Common myeloid progenitor, CD34-positive (primary cell): Measurements from ENCODE around the gene NEURL1.

Experiments used
- CTCF ChIA-PET: fragments of 350-600 bp; sonication (Branson Sonifier 250); formaldehyde crosslinking; loops from one replicate; lab custom pipeline; 2021; ENCODE audit warnings: antibody characterized with exemption; lab: Charles Lee
- POLR2A ChIA-PET: fragments of 350-600 bp; sonication (Branson Sonifier 250); formaldehyde crosslinking; loops from one replicate; lab custom pipeline; 2021; ENCODE audit warnings: antibody characterized with exemption; lab: Charles Lee
- DNase-seq, 3 donors: peaks; one replicate each; pipeline versions ENCODE4 v3.0.0 to v3.0.0-alpha.2; 2013
- H3K27ac ChIP-seq, 2 experiments: 1 replicate in 1 of 2; 2 replicates in 1 of 2; pipeline ENCODE4 v1.7.0; 2013; ENCODE audit warnings: inconsistent platforms in 2 of 2, low read length in 2 of 2, mild to moderate bottlenecking in 2 of 2, low read depth in 1 of 2, moderate library complexity in 1 of 2; ENCODE audit not compliant: severe bottlenecking in 2 of 2, insufficient read depth in 1 of 2, poor library complexity in 1 of 2
- H3K27me3 ChIP-seq, 5 experiments: replicated peaks in 2 of 5; 1 replicate in 3 of 5; 2 replicates in 2 of 5; pipeline versions ENCODE4 v1.6.1 to v1.7.0; 2013; ENCODE audit warnings: low read length in 4 of 5, mild to moderate bottlenecking in 2 of 5, moderate library complexity in 2 of 5, inconsistent platforms in 1 of 5; ENCODE audit not compliant: insufficient read depth in 5 of 5, control insufficient read depth in 4 of 5
- H3K36me3 ChIP-seq, 4 experiments: 1 replicate in 2 of 4; 2 replicates in 2 of 4; pipeline versions ENCODE4 v1.6.1 to v1.7.0; 2013; ENCODE audit warnings: low read length in 3 of 4, control low read depth in 1 of 4, mild to moderate bottlenecking in 1 of 4; ENCODE audit not compliant: control insufficient read depth in 4 of 4, insufficient read depth in 4 of 4
- H3K4me1 ChIP-seq, 4 experiments: 1 replicate in 3 of 4; 2 replicates in 1 of 4; pipeline versions ENCODE4 v1.6.1 to v1.7.1; 2013; ENCODE audit warnings: low read length in 3 of 4, mild to moderate bottlenecking in 3 of 4, control low read depth in 1 of 4, inconsistent platforms in 1 of 4, moderate library complexity in 1 of 4; ENCODE audit not compliant: control insufficient read depth in 4 of 4, insufficient read depth in 4 of 4; ENCODE audit errors: control extremely low read depth in 1 of 4
- H3K4me3 ChIP-seq, 7 experiments: 1 replicate in 4 of 7; 2 replicates in 3 of 7; pipeline versions ENCODE4 v1.5.1 to v1.7.0; 2013; ENCODE audit warnings: mild to moderate bottlenecking in 7 of 7, low read length in 6 of 7, moderate library complexity in 6 of 7, inconsistent platforms in 2 of 7, low read depth in 2 of 7, control low read depth in 1 of 7; ENCODE audit not compliant: insufficient read depth in 4 of 7, control insufficient read depth in 1 of 7; ENCODE audit errors: extremely low read depth in 1 of 7
- H3K9me3 ChIP-seq, 5 experiments: 1 replicate in 4 of 5; 2 replicates in 1 of 5; pipeline versions ENCODE4 v1.6.1 to v1.7.1; 2013; ENCODE audit warnings: low read length in 4 of 5, mild to moderate bottlenecking in 2 of 5, inconsistent platforms in 1 of 5, low read depth in 1 of 5, moderate library complexity in 1 of 5; ENCODE audit not compliant: control insufficient read depth in 4 of 5, insufficient read depth in 2 of 5; ENCODE audit errors: control extremely low read depth in 1 of 5
- WGBS: methylation state at CpG from one replicate; pipeline ENCODE4 v1.1.5; 2013; ENCODE audit not compliant: insufficient coverage; 5-methylcytosine and 5-hydroxymethylcytosine counted together

The NEURL1 gene

DNA sequence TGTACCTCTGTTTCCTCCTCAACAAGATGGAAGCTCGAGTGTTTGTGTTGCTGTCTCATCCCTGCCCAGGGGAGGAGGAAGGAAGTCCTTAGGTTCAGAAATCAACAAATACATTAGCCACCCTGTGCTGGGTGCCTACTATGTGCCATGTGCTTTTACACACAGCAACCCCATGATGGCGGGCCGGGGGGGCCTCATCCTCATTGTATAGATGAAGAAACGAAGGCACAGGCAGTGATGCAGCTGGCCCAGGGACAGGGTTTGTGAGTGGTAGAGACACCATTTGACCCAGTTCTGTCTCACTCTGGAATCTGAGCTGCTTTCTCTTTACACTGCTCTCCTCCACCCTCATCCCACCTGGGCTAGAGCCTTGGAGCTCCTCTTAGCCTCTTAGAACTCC, 39.5 kb upstream of the NEURL1 start:
- Histone ChIP-seq H3K4me1 (peaks cover 0 to 43% (median 35%) of the 10 kb centered on the region in 4 experiments), H3K9me3 (no peaks in the 10 kb centered on the region), H3K36me3 (peaks cover 0 to 14% (median 10%) of the 10 kb centered on the region in 4 experiments), H3K27me3 (peaks cover 0 to 2% (median 0%) of the 10 kb centered on the region in 5 experiments), H3K4me3 (no peak overlapping the region), H3K27ac (no peak overlapping the region)
- 100% methylated on average over 1 of the region's 4 CpGs for WGBS
- CTCF ChIA-PET, result interaction anchor here (0.6 to 7.7 kb wide), 7 partner anchors 17 to 128 kb away, joined by 3 to 76 read pairs (median 3); partner anchors contain the start of gene CALHM3
- no peak for DNase-seq
- POLR2A ChIA-PET, result interaction anchor here (0.6 to 0.9 kb wide), 2 partner anchors 17 to 21 kb away, joined by 3 to 4 read pairs; no protein-coding TSS in a partner anchor

DNA sequence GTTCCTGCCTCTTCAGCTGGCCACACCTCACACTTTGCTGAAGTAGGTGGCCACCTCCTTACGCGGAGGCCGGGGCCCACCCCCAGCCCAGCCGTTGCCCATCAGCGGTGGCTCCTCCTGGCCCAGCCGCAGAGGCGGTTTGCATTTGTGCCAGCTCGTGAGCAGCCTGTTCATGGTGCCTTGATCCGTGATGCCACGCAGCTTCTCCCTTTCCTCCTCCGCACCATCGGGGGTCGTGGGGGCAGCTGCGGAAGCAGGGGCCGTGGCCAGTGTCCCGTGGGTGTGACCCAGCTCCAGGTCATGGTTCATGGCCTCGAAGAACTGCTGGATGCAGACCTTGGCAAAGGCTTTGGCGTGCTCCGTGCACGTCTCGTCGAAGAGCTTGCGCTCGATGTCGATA, 38.3 kb upstream of the NEURL1 start:
- peaks cover 0 to 2% (median under 1%) of the 10 kb centered on the region in 4 experiments for H3K36me3 ChIP-seq
- POLR2A ChIA-PET, result interaction anchor here (0.9 kb wide), 1 partner anchor 16 kb away, joined by 3 read pairs; no protein-coding TSS in a partner anchor
- CTCF ChIA-PET, result interaction anchor here (0.6 to 7.7 kb wide), 4 partner anchors 15 to 37 kb away, joined by 3 to 76 read pairs (median 3); partner anchors contain the start of gene CALHM3
- H3K27ac ChIP-seq, result no peak overlapping the region
- H3K4me3 ChIP-seq, result no peak overlapping the region
- H3K9me3 ChIP-seq, result no peaks in the 10 kb centered on the region
- no peak for DNase-seq
- peaks cover 0 to 2% (median 0%) of the 10 kb centered on the region in 5 experiments for H3K27me3 ChIP-seq
- peaks cover 0 to 47% (median 35%) of the 10 kb centered on the region in 4 experiments for H3K4me1 ChIP-seq
- WGBS, result 97% methylated on average over 25 of the region's 25 CpGs

DNA sequence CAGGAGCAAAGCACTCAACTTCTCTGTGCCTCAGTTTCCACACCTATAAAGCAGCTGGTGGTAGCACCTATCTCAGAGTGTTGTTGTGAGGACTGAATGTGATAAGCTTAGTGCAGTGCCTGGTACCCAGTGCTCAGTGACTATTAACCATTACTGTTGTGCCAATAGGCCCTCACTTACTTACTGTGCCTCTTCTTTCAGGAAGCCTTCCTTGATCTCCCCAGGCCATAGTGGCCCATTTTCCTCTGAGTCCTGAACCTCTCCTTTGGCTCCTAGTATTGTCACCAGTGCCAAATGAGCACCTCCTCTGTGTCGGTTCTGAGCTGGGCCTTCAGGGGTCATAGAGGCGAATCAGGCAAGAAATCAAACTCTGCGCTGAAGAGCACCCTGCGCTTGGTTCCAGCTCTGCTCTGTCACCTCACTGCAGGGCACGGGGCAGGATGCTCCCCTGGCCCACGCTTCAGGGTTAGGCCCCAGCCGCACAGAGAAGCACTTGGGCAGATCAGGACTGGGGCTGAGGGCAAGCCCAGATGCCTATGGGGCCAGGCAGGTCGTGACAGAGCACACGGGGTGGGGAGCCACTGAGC, 37.3 kb upstream of the NEURL1 start:
- ChIA-PET POLR2A (no interaction called here), CTCF (interaction anchor here (1.0 to 7.7 kb wide), 3 partner anchors 14 to 29 kb away, joined by 3 to 76 read pairs (median 3); partner anchors contain the start of gene CALHM3)
- WGBS, result 93% methylated on average over 6 of the region's 9 CpGs
- Histone ChIP-seq H3K36me3 (no peaks in the 10 kb centered on the region), H3K4me3 (no peak overlapping the region), H3K27ac (no peak overlapping the region), H3K4me1 (peaks cover 0 to 39% (median 25%) of the 10 kb centered on the region in 4 experiments), H3K27me3 (peaks cover 0 to 2% (median 0%) of the 10 kb centered on the region in 5 experiments), H3K9me3 (no peaks in the 10 kb centered on the region)
- DNase-seq, result no peak

DNA sequence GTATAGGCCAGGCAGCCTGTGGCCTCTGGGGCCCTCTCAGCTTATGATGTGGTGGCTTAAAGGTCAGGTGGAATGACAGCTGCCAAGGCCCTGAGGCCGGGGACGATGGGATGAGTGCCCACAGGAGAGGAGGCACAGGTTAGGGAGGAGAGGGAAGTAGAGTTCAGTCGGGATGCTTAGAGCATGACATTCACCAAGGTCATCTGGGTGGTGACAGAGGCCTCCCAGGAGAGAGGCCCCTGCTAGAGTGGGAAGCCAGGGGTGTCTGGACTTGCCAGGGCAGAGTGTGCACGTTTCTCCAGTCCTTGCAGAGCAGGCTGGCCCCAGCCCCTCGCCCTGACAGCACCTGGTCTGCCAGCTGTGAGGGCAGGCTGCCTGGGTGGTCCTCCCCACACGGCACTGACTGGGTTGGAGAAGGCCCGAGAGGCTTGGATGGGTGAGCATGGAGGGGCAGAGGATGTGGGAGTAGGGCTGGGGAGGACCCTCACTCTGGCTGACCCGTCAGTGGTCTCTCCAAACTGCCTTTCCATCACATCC, 36.3 kb upstream of the NEURL1 start:
- Histone ChIP-seq H3K27me3 (peaks cover 0 to 2% (median 0%) of the 10 kb centered on the region in 5 experiments), H3K36me3 (no peaks in the 10 kb centered on the region), H3K27ac (no peak overlapping the region), H3K4me3 (no peak overlapping the region), H3K9me3 (no peaks in the 10 kb centered on the region), H3K4me1 (peaks cover 0 to 28% (median 16%) of the 10 kb centered on the region in 4 experiments)
- ChIA-PET POLR2A (no interaction called here), CTCF (interaction anchor here (1.7 to 7.7 kb wide), 2 partner anchors 21 to 41 kb away, joined by 4 to 76 read pairs; partner anchors contain the start of gene CALHM3)
- 98% methylated on average over 5 of the region's 8 CpGs for WGBS
- no peak for DNase-seq

DNA sequence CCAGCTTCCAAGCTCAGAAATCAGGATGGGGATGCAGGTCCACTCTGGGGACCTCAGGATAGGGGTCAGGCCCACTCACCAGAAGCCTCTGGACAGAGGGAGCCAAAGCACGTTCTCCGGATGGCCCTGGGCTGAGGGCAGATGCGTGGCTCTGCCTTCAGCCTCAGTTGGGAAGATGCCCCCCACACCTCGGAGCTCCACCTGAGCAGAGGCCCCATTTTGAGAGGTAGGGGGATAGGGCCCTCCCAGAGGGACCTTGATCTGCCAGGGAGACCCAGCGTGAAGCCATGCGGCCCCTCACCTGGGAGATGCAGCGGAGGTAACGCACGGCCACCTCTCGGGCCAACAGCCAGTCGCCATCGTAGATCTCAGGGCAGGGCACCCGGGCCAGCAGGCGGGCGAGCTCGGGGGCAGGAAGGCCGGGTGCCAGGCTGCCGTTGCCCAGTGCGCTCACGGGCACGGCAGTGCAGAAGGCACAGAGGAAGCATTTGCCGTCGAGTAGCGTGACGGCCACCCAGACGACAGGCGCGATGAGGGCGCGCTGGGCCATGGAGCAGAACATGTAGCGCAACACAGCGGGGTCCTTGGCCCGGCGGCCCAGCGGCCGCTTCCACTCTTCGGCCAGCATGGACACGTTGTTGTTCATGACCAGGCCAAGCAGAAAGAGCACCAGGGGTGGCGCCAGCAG, 35.5 kb upstream of the NEURL1 start:
- H3K36me3 ChIP-seq, result no peaks in the 10 kb centered on the region
- no peaks in the 10 kb centered on the region for H3K9me3 ChIP-seq
- H3K4me1 ChIP-seq, result peaks cover 0 to 21% (median 9%) of the 10 kb centered on the region in 4 experiments
- ChIA-PET POLR2A (no interaction called here), CTCF (interaction anchor here (1.1 to 1.7 kb wide), 2 partner anchors 42 kb away, joined by 3 to 4 read pairs; no protein-coding TSS in a partner anchor)
- 96% methylated on average over 33 of the region's 39 CpGs for WGBS
- H3K27me3 ChIP-seq, result no peaks in the 10 kb centered on the region
- H3K27ac ChIP-seq, result no peak overlapping the region
- no peak for DNase-seq
- H3K4me3 ChIP-seq, result no peak overlapping the region

DNA sequence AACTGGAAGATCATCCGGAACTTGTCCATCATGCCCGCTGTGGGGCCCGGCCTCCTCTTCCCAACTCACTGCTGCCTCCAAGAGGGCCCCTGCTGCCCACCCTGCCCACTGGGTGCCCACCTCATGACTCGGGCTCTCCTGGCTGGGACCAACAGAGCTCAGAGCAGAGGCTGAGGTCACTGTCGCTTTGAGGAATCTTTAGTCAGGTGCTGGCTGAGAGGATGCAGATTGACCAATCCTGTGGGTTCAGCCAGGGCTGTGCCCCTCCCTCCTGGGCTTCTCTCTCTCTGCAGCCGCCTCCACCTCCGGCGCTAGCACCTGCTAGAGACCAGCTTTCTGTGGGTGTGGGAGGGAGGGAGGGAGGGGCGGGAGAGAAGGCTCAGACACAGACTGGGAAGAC, 34.8 kb upstream of the NEURL1 start, which contains the start of gene CALHM1:
CALHM1 (minus strand) TSS at position 181 of the 400 bp plus-strand sequence; CDS start at position 32, 149 bp downstream.
- CTCF ChIA-PET, result interaction anchor here (1.1 to 1.7 kb wide), 3 partner anchors 34 to 42 kb away, joined by 3 to 4 read pairs (median 3); no protein-coding TSS in a partner anchor
- Histone ChIP-seq H3K27ac (no peak within 1 kb of the TSS), H3K4me3 (no peak within 1 kb of the TSS), H3K9me3 (no peaks in the 10 kb centered on the region), H3K4me1 (peaks cover 0 to 21% (median 9%) of the 10 kb centered on the region in 4 experiments), H3K36me3 (no peaks in the 10 kb centered on the region), H3K27me3 (no peaks in the 10 kb centered on the region)
- 89% methylated on average over 5 of the region's 9 CpGs for WGBS
- peak in 1 of 3 donors; percentile 21 for DNase-seq
- POLR2A ChIA-PET, result no interaction called here
